NCI-H1930 (cell line): ENCODE measurements around the gene VAPB.

Source experiments
- DNase-seq, 2 experiments: peaks; one replicate each; lab custom pipeline; 2025; lab: John Stamatoyannopoulos, UW

The VAPB gene

GRCh38 chr20:58377766-58378401, 11.1 kb upstream of the VAPB start:
- DNase-seq: no peak

GRCh38 chr20:58378704-58379103, 10.3 kb upstream of the VAPB start:
- no peak for DNase-seq

- no peak for DNase-seq
These were observed 7.4 kb upstream of the VAPB start for GRCh38 chr20:58381627-58382026.

DNA sequence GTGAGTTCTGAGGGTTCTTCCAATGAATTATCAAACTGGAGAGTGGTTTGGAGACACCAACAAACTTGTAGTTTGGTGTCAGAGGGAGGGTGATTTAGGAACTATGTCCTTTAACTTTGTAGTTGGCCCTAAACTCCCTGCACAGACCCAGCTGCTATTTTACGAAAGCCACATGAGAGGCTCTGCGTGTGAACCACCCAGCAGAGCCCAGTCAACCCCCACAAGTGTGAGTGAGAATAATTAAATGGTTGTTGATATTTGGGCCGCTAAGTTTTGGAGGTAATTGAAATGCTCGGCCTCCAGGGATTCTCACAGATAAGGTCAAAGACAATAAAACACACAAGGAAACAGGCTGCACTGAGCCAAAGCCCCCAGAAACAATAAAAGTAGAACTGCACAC, 6.9 kb upstream of the VAPB start:
- DNase-seq: no peak

GRCh38 chr20:58384821-58385220, 4.2 kb upstream of the VAPB start:
- no peak for DNase-seq

DNA sequence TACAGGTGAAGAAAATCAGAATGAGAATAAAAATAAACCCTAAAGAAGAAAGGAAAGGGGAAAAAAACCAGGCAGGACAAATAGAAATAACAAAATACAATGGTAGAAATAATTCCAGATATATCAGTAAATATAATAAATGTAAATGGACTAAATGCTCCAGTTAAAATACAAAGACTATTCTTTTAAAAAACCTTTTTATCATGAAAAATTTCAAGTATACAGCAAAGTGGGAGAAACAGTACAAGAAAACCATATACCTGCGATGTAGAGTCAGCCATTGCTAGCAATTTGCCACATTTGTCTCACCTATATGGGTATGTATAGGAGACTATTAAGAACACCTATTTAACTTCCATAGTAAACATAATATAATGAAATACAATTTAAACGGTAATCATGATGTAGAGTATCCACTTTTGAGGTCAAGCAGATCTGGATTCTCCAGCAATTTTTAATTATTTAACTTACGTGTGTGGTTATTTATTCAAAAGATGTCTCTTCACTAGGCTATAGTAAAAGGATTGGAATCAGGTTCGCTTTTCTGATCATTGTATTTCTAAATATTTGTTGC, 914 bp upstream of the VAPB start:
- DNase-seq: no peak

DNA sequence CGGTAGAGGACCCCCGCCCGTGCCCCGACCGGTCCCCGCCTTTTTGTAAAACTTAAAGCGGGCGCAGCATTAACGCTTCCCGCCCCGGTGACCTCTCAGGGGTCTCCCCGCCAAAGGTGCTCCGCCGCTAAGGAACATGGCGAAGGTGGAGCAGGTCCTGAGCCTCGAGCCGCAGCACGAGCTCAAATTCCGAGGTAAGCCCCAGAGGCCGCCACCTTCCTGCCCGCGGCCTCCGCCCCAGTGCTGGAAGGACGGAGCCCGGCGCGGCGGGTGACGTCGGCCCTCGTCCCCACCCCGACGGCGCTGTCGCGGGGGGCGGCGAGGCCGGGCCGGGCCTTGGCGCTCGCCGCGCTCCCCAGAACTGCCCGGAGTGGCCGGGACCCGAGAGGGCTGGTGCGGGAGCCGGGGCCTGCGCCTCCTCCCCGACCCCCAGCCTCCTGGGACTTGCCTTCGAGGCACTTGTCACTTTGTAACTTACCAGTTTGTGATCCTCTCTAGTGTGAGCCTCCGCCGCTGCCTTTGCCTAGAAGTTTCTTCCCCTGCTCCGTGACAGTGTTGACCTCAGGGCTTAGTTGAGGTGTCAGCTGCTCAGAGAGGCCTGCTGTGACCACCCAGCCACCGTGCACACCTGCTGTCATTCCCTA, 417 bp downstream of the VAPB start:
- no peak for DNase-seq

- DNase-seq: no peak
These were observed 1.1 kb downstream of the VAPB start for GRCh38 chr20:58389968-58390658.

DNA sequence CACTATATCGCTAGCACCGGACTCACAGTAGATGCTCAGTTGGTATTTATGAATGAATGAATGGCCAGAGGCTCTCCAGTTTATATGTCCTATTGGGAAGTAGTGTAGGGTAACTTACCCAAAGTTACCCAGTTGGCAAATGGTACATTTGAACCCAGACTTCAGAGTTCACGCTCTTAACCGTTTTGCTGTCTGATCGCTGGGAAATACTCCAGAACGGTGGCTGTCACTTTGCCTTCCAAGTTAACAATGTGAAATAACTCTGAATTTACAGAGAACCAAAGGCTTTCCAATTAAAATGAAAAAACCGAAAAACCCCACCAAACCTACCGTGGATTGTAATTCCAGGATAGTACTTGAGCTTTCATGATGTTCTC, 1.6 kb downstream of the VAPB start:
- no peak for DNase-seq

DNA sequence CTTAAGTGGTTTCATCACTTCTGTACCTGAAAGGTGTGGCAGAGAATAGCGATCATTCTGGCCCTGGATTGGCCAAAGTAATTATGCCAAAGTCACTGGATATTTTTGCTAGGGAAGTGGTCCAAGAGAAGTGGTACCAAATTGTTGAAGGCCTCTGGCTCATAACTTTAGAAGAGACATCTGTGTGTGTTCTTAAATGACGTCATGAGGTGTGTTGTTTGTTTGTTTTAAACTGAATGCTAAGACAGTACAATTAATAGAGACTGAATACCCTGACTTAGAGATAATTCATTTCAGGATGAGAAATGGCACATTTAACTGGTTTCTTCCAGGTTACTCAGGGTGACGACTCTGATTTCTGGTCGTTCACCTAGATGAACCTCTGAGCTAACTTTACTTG, 3.3 kb downstream of the VAPB start:
- no peak for DNase-seq

GRCh38 chr20:58393299-58393698, 4.3 kb downstream of the VAPB start:
- DNase-seq: no peak

GRCh38 chr20:58394801-58395200, 5.8 kb downstream of the VAPB start:
- no peak for DNase-seq

DNA sequence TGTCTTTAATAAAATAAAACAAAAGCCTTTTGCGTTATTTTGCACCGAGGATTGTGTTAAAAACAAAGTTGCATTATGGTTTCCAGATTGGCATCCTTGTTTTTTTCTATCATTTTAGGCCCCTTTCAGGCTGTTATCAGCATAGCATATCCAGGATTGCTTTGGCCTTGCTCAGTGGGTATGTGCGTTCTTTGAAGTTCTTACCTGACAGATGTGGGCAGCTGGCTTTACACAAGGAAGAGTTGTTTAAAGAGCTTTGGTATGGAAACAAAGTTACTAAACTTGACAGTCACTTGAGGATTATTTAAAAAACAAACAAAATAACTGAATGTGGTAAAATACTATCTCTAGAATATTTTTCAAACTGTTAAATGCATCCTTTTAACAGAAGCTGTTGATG, 6.6 kb downstream of the VAPB start:
- DNase-seq: no peak

DNA sequence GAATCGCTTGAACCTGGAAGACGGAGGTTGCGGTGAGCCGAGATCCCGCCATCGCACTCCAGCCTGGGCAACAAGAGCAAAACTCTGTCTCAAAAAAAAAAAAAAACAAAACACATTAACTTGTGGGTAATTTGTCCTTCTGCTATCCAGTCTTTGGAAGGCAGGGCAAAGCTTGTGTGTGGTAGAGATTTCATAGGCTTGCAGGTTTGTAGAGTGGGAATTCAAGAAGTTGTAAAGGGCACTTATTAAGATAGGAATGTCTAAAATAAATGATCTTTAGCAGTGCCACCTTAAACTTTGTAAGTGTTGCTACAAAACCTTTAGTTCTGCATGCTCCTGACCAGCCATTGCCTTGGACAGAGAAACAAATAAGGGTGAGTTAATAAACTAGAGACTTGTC, 8.4 kb downstream of the VAPB start:
- DNase-seq: no peak

GRCh38 chr20:58398254-58398653, 9.2 kb downstream of the VAPB start:
- no peak for DNase-seq

DNA sequence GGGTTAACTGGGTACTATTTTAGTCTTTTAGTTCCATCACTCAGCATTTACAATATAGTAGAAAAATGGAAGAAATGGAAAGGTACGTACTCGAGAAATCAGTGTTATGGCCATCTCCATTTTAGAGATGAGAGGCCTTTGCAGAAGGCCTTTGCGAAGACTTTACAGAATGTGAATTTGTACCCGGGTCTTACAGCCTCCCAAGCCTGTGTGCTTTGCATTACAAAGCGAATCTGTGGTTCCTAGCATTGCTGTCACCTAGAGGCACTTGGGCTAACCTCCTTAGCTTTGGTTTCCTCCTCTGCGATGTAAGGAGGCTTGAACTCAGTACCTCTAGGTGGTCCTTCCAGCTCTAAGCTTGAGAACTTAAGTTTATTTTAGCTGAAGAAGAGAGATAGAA, 10.9 kb downstream of the VAPB start:
- no peak for DNase-seq

DNA sequence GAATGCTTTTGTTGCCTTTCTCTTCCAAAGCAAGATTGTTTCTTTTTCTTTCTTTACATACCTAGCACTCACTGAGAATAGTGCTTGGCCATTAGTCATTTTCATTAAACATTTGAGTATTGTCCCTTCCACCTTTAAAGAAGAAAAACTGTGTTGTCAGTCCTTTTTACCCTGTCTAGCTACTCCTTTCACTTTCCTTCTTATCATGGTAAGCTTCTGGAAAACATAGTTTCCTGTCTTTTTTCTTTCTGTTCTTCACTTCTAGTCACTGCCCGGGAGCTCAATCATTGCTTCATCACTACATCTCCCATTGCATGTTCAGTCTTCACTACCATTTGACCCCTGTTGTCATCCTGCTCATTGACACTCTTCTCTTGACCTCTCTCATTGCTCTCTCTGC, 12.1 kb downstream of the VAPB start:
- DNase-seq: no peak

DNA sequence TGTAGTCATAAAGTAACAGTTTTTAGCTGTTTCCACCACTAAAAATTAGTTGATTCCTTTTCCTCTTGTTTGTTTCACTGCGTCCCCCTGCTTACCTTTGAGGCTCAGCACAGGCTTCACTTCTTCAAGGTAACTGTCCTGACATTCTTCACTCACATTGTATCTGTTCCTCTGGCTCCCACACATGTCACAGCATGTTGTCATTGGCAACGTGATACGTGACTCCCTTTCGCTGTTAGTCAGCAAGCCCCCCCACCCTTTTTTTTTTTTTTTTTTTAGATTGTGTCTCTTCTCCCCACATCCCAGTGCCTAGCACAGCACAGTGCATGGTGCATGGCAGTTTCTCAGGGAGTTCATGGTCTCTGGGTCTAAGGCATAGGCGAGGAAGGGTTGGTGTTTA, 13.3 kb downstream of the VAPB start:
- no peak for DNase-seq

- DNase-seq: no peak
These were observed 13.8 kb downstream of the VAPB start for GRCh38 chr20:58402827-58403226.

GRCh38 chr20:58403272-58403671, 14.2 kb downstream of the VAPB start:
- no peak for DNase-seq

GRCh38 chr20:58405504-58406291, 16.7 kb downstream of the VAPB start:
- DNase-seq: no peak

GRCh38 chr20:58406422-58407001, 17.5 kb downstream of the VAPB start:
- no peak for DNase-seq
